ENCODE results near the gene NHS.

- no peak for TF ChIP-seq RFX5 (IDR thresholded peaks at IDR 0.05; ENCODE audit: low read depth, low read length)
- TF ChIP-seq RCOR1 (IDR thresholded peaks at IDR 0.05; ENCODE audit: insufficient replicate concordance, low read length): no peak
- no peak for TF ChIP-seq CTCF (conservative IDR thresholded peaks at IDR 0.05; ENCODE audit: low read depth, low read length)
- no peak for TF ChIP-seq CEBPB (IDR thresholded peaks at IDR 0.05; ENCODE audit: low read depth, low read length)
- no peak for TF ChIP-seq USF2 (IDR thresholded peaks at IDR 0.05; ENCODE audit: low read depth, low read length)
- TF ChIP-seq RAD21 (IDR thresholded peaks at IDR 0.05; ENCODE audit: low read length): no peak
- TF ChIP-seq ELK1 (IDR thresholded peaks at IDR 0.05; ENCODE audit: borderline replicate concordance, low read depth, low read length): no peak
- TF ChIP-seq POLR2A (IDR thresholded peaks at IDR 0.05; ENCODE audit: low read depth, low read length): no peak
- TF ChIP-seq MXI1 (IDR thresholded peaks at IDR 0.05; ENCODE audit: borderline replicate concordance, low read depth, low read length): no peak
- no peak for TF ChIP-seq MAZ (IDR thresholded peaks at IDR 0.05; ENCODE audit: borderline replicate concordance, low read depth, low read length)
- TF ChIP-seq FOS (IDR thresholded peaks at IDR 0.05; ENCODE audit: low read depth, low read length): no peak
These were observed 171.4 kb downstream of the NHS start for GRCh38 chrX:17546356-17546755.
